NK-92 (cell line): ENCODE data around the gene PET100.

ENCODE experiments used
- DNase-seq: peaks from one replicate; lab custom pipeline; 2025; ENCODE audit not compliant: unreplicated experiment; lab: John Stamatoyannopoulos, UW

The PET100 gene

DNA sequence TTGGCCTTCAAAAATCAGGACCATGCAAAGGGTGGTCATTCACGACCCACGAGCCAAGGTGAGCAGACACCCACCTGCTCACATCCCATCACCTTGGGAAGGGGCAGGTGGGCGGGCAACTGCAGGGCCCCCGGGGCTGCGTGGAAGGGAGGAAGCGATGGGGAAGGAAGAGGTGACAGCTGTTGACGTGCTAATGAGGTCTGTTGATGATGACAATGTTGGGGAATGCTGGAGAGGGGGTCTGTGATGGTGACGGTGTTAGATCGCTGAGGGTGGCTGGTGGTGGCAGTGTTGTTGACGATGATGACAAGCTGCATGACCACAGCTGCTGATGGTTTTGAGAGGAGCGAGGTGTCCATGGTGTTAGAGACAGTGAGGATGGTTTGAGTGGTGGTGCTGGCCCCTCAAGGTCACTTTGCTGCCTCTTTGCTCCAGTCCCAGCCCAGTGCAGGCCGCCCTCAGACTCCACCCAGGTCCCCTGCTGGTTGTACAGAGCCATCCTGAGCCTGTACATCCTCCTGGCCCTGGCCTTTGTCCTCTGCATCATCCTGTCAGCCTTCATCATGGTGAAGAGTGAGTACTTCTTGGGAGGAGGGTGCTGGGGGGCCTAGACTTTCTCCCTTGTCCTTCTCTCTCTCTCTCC lies 48.2 kb downstream of the PET100 start:
- no peak for DNase-seq

- DNase-seq, result no peak
Observed at GRCh38 chr19:7678971-7679751, 49.6 kb downstream of the PET100 start.

GRCh38 chr19:7679771-7680605 lies 50.4 kb downstream of the PET100 start:
- DNase-seq, result no peak

GRCh38 chr19:7680606-7681339 lies 51.2 kb downstream of the PET100 start, which contains the start of gene TRAPPC5:
TRAPPC5 (plus strand) TSS chr19:7680833; CDS start chr19:7682254, 1,421 bp downstream.
- DNase-seq, result no peak
